Activated naive CD8-positive, alpha-beta T cell treated with anti-CD3 and anti-CD28 coated beads, Interleukin-2, amount 10 ng/mL, durations not matched to agents 7 days and 5 days (primary cell): ENCODE results near the gene REEP5. TPM values are rescaled to one million over a fixed set of nuclear protein-coding genes. Genes with fewer than 3 reads are reported as not detected.
"Not testable (repeated sequence)": the region's sequence is repeated elsewhere in the genome, so short reads cannot be mapped to it uniquely, and the experiment has no call there.

Source experiments
- ATAC-seq: fragments of 150-1000 bp; cut with Tn5 transposase; one replicate; pipeline ENCODE4 v1.10.0; 2021; ENCODE audit warnings: low read depth, moderate library complexity
- POLR2A ChIA-PET: fragments of 350-600 bp; sonication (Branson Sonifier 250); formaldehyde crosslinking; loops from one replicate; lab custom pipeline; 2021; ENCODE audit warnings: antibody characterized with exemption; lab: Charles Lee
- DNase-seq: peaks from one replicate; pipeline ENCODE4 v3.0.0; 2021
- H3K27ac Mint-ChIP-seq: one replicate; pipeline ENCODE4 v1.8.0; 2022; ENCODE audit warnings: mild to moderate bottlenecking, mixed read lengths
- H3K27me3 Mint-ChIP-seq: one replicate; pipeline ENCODE4 v1.8.0; 2022; ENCODE audit warnings: mild to moderate bottlenecking, moderate library complexity, mixed read lengths
- H3K36me3 Mint-ChIP-seq: one replicate; pipeline ENCODE4 v1.8.0; 2021; ENCODE audit warnings: mild to moderate bottlenecking, mixed read lengths
- H3K4me1 Mint-ChIP-seq: one replicate; pipeline ENCODE4 v1.8.0; 2021; ENCODE audit warnings: mixed read lengths
- H3K4me3 Mint-ChIP-seq: one replicate; pipeline ENCODE4 v1.8.0; 2022; ENCODE audit warnings: mild to moderate bottlenecking, moderate library complexity, mixed read lengths
- H3K9me3 Mint-ChIP-seq: one replicate; pipeline ENCODE4 v1.8.0; 2021; ENCODE audit warnings: mixed read lengths
- total RNA-seq, 2 experiments: library from RNA; stranded (reverse); gene quantifications; one replicate each; pipeline ENCODE4 v1.2.3, GENCODE V29; 2021

The REEP5 gene
- total RNA-seq, 2 experiments from 2014 or later = 59.0 to 65.8 TPM

DNA sequence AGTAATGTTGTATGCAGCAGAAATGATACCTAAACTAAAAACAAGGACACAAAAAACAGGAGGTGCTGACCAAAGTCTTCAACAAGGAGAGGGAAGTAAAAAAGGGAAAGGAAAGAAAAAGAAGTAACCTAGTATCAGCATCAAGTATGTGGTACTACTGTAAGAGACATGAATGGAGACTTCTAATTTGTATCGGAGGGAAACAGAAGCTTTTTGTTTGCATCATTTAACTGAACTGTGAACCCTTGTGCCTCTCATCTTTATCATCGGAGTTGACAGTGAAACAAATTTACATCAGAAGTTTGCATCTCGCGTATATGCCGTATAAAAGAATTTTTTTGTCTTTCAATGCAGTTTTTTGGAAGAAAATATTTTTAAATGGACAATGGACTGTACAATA, 54.6 kb downstream of the REEP5 start:
- Mint-ChIP-seq H3K36me3 (peaks cover 32% of the 10 kb centered on the region), H3K27me3 (no peaks in the 10 kb centered on the region), H3K27ac (peak overlapping the region; percentile 82), H3K4me1 (peaks cover 44% of the 10 kb centered on the region), H3K9me3 (no peaks in the 10 kb centered on the region), H3K4me3 (peak overlapping the region; percentile 7)
- no peak for ATAC-seq
- no peak for DNase-seq
- POLR2A ChIA-PET = interaction anchor here (1.2 to 1.3 kb wide), 2 partner anchors 54 to 109 kb away, joined by 3 to 5 read pairs; partner anchors contain the start of gene DCP2

DNA sequence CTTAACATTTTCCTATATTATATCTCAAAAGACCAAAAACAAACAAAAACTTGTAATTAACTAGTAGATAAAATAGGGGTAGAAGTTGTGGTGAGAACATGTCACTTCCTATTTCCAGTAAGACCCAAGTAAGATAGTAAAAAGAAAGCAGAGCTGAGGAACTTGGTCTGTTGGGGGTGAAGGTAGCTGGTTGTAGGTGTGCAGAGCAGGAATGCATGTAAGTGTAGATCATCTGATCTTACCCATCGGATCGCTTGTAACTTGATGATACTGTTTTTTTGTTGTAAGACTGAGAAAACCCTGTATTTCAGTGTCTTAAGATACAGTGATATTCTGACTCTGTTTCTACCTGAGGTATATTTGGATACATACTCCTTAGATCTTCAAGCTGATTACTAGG, 55.3 kb downstream of the REEP5 start:
- H3K9me3 Mint-ChIP-seq = no peaks in the 10 kb centered on the region
- H3K27me3 Mint-ChIP-seq = no peaks in the 10 kb centered on the region
- peak overlapping the region; percentile 57 for H3K4me3 Mint-ChIP-seq
- no peak for DNase-seq
- peaks cover 30% of the 10 kb centered on the region for H3K36me3 Mint-ChIP-seq
- peak overlapping the region; percentile 82 for H3K27ac Mint-ChIP-seq
- POLR2A ChIA-PET = interaction anchor here (1.3 kb wide), 1 partner anchor 110 kb away, joined by 3 read pairs; the partner anchor contains the start of gene DCP2
- H3K4me1 Mint-ChIP-seq = peaks cover 44% of the 10 kb centered on the region
- ATAC-seq = peak; percentile 50

DNA sequence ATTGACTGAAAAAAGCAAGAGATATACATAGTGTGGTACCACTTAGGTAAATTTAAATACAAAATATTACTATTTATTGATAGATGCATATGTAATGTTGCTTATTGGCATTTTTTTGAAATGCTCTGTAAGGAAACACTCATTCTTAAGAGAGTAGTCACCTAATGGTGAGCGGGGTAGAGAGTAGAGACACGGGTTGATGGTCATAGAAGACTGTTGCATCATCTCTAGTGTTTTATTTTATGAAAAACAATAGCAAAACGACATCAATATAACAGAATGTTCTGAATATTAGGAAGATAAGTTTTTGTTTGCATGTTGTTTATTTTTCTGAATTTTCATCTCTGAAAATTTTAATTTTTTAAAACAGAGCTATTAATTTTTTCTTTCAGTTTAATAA, 56.9 kb downstream of the REEP5 start:
- ATAC-seq = no peak
- no peak overlapping the region for H3K27ac Mint-ChIP-seq
- POLR2A ChIA-PET = interaction anchor here (0.7 kb wide), 1 partner anchor 111 kb away, joined by 4 read pairs; the partner anchor contains the start of gene DCP2

DNA sequence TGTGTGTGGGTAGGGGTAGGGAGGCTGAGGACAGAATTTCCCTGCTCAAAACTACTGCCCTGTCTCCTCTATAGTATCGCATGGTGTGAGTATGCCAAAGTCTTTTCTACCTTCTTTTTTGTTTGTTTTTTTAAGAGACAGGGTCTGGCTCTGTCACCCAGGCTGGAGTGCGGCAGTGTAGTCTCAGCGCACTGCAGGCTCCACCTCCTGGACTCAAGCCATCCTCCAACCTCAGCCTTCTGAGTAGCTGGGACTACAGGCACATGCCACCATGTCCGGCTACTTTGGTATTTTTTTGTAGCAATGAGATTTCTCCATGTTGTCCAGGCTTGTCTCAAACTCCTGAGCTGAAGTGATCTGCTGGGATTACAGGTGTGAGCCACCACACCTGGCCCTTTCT, 58.5 kb downstream of the REEP5 start:
- peaks cover 31% of the 10 kb centered on the region for H3K4me1 Mint-ChIP-seq
- POLR2A ChIA-PET = no interaction called here
- ATAC-seq (no peak), DNase-seq (no peak)
- H3K36me3 Mint-ChIP-seq = peaks cover 24% of the 10 kb centered on the region
- H3K27ac Mint-ChIP-seq = peak overlapping the region; percentile 6
- H3K9me3 Mint-ChIP-seq = no peaks in the 10 kb centered on the region
- H3K27me3 Mint-ChIP-seq = no peaks in the 10 kb centered on the region
- H3K4me3 Mint-ChIP-seq = peak overlapping the region; percentile 96

More for the DNA sequence above, 56.9 kb downstream of the REEP5 start:
- H3K27me3 Mint-ChIP-seq = no peaks in the 10 kb centered on the region
- H3K36me3 Mint-ChIP-seq = peaks cover 27% of the 10 kb centered on the region
- no peak for DNase-seq
- no peak overlapping the region for H3K4me3 Mint-ChIP-seq
- peaks cover 41% of the 10 kb centered on the region for H3K4me1 Mint-ChIP-seq
- H3K9me3 Mint-ChIP-seq = no peaks in the 10 kb centered on the region

DNA sequence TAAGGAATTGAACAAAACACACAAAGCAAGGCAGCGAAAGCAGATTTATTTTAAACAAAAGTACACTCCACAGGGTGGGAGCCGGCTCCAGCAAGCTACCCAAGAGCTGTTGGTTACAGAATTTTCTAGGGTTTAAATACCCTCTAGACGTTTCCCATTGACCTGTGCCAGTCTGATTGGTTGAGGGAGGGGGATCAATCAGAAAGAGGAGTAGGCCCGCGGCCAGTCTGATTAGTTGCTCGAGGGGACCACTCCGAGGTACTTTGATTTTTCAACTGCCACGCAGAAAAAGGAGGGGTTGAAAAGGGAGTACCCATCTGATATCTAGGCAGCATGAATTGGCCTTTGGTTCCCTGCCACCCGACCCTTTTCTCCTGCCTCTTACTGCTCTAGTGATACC, 59.9 kb downstream of the REEP5 start:
- Mint-ChIP-seq H3K36me3 (peaks cover 19% of the 10 kb centered on the region), H3K4me1 (peaks cover 30% of the 10 kb centered on the region), H3K27me3 (peaks cover 13% of the 10 kb centered on the region), H3K4me3 (peak overlapping the region; percentile 96), H3K9me3 (no peaks in the 10 kb centered on the region), H3K27ac (peak overlapping the region; percentile 94)
- POLR2A ChIA-PET = interaction anchor here (2.1 kb wide), 2 partner anchors 17 to 60 kb away, joined by 6 to 15 read pairs; partner anchors contain the start of gene REEP5
- no peak for DNase-seq
- ATAC-seq = no peak

DNA sequence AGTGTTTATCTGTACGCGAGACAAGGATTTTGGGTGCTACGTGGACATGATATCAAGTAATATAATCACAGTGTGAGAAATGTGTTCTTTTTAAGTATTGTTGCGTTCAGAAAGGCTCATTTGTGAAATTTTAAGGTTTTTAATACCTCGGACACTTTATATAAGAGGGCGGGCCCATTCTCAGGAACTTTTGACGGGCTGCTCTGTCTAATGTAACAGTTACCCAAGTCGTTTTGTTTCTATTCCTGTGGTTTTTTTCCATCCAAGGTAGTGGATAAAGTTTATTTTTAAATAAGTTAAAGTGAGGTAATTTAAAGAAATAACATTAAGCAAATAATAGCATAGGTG, 60.4 kb downstream of the REEP5 start:
- Mint-ChIP-seq H3K36me3 (peaks cover 16% of the 10 kb centered on the region), H3K4me3 (peak overlapping the region; percentile 96), H3K27me3 (peaks cover 14% of the 10 kb centered on the region), H3K9me3 (no peaks in the 10 kb centered on the region), H3K27ac (peak overlapping the region; percentile 94), H3K4me1 (peaks cover 25% of the 10 kb centered on the region)
- no peak for DNase-seq
- POLR2A ChIA-PET = interaction anchor here (0.6 to 2.1 kb wide), 7 partner anchors 8 to 115 kb away, joined by 3 to 15 read pairs (median 5); partner anchors contain the start of genes DCP2 and REEP5
- ATAC-seq = no peak

DNA sequence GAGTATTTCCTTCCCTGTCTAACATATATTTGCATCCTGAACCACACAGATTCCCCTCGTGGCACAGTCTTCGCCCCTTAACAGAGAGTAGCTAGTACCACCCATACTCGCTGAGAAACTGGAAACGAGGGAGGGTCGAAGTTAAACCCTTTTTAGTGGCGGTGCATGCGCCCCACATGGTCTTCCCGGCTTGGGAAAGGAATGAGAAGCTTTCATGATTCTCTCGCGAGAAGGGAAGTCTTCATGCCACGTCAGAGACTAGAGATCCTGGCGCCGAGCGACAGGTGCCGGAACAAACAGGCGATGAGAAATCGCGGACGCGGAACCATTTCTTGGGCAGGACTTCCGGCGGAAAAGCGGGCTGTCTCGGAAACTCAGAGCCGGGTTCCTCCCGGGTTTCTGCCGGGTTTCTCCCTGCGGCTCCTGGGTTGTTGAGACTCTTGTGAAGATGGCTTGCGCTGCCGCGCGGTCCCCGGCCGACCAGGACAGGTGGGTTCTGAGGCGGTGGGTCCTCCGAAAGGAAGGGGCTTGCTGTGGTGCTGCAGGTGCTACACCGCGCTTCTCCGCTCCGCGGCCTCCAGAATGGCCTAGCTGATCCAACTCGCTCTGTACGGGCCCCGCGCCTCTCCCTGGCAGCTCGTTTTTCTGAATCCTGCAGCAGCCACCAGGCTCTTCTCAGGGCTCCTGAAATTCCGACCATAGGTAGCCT, 60.9 kb downstream of the REEP5 start, which contains the start of gene SRP19:
Gene SRP19 (plus strand): TSS at position 359 of the 709 bp plus-strand sequence. CDS start 90 bp downstream, at position 449.
- Mint-ChIP-seq H3K9me3 (no peaks in the 10 kb centered on the region), H3K27me3 (peaks cover 20% of the 10 kb centered on the region), H3K27ac (peak within 1 kb of the TSS; percentile 94), H3K4me3 (peak within 1 kb of the TSS; percentile 96), H3K36me3 (peaks cover 17% of the 10 kb centered on the region), H3K4me1 (peaks cover 24% of the 10 kb centered on the region)
- ATAC-seq (peak; percentile 95), DNase-seq (peak; percentile 88)
- POLR2A ChIA-PET = interaction anchor here (0.6 to 2.1 kb wide), 10 partner anchors 9 to 115 kb away, joined by 3 to 15 read pairs (median 4); partner anchors contain the start of genes DCP2 and REEP5

DNA sequence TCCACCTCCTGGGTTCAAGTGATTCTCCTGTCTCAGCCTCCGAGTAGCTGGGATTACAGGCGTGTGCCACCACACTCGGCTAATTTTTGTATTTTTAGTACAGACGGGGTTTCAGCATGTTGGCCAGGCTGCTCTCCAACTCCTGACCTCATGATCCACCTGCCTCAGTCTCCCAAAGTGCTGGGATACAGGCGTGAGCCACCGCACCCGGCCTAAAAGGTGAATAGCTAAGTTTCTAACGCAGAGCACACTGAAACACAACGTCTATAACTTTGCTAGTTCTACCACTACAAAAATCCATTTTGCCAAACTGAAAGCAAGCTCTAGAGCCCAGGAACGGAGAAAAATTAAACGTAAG, 61.5 kb downstream of the REEP5 start:
- POLR2A ChIA-PET = interaction anchor here (1.0 to 2.1 kb wide), 9 partner anchors 10 to 116 kb away, joined by 3 to 15 read pairs (median 4); partner anchors contain the start of genes DCP2 and REEP5
- Mint-ChIP-seq H3K27ac (peak overlapping the region; percentile 94), H3K36me3 (peaks cover 14% of the 10 kb centered on the region), H3K4me3 (peak overlapping the region; percentile 96), H3K27me3 (peaks cover 25% of the 10 kb centered on the region), H3K4me1 (peaks cover 24% of the 10 kb centered on the region)
- not testable (repeated sequence) for ATAC-seq, H3K9me3 Mint-ChIP-seq, DNase-seq

DNA sequence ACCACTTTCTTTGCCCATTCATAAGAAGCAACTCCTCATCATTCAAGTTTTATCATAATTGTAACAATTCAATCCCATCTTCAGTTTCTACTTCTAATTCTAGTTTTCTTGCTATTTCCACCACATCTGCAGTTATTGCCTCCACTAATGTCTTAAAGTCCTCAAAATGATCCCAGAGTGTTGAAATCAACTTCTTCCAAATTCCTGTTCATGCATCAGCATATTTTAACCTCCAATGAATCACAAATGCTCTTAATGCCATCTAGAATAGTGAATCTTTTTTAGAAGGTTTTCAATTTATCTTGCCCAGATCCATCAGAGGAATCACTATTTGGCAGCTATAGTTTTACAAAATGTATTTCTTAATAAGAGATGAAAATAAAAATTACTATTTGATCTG, 64.2 kb downstream of the REEP5 start:
- peaks cover 13% of the 10 kb centered on the region for H3K36me3 Mint-ChIP-seq
- DNase-seq (no peak), ATAC-seq (no peak)
- no peak overlapping the region for H3K4me3 Mint-ChIP-seq
- H3K4me1 Mint-ChIP-seq = peaks cover 12% of the 10 kb centered on the region
- peaks cover 5% of the 10 kb centered on the region for H3K9me3 Mint-ChIP-seq
- peaks cover 48% of the 10 kb centered on the region for H3K27me3 Mint-ChIP-seq
- H3K27ac Mint-ChIP-seq = no peak overlapping the region
- POLR2A ChIA-PET = interaction anchor here (0.7 kb wide), 1 partner anchor 15 kb away, joined by 3 read pairs; no protein-coding TSS in a partner anchor

DNA sequence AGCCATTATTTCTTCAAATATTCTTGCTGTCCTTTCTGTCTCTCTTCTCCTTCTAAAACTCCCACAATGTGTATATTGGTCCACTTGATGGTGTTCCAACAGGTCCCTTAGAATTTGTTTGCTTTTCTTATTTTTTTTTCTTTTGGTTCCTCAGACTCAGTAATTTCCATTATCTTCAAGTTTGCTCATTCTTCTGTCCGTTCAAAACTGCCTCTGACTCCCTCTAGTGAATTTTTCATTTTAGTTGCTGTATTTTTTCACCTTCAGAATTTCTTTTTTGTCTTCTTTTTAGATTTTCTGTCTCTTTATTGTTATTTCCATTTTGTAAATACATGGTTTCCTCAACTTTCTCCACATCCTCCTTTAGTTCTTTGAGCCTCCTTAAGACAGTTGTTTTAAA, 67.4 kb downstream of the REEP5 start:
- Mint-ChIP-seq H3K36me3 (peaks cover 13% of the 10 kb centered on the region), H3K9me3 (peaks cover 5% of the 10 kb centered on the region), H3K27ac (no peak overlapping the region), H3K27me3 (peaks cover 64% of the 10 kb centered on the region), H3K4me3 (no peak overlapping the region), H3K4me1 (peaks cover 2% of the 10 kb centered on the region)
- POLR2A ChIA-PET = interaction anchor here (1.4 kb wide), 1 partner anchor 67 kb away, joined by 3 read pairs; no protein-coding TSS in a partner anchor
- ATAC-seq (no peak), DNase-seq (no peak)

DNA sequence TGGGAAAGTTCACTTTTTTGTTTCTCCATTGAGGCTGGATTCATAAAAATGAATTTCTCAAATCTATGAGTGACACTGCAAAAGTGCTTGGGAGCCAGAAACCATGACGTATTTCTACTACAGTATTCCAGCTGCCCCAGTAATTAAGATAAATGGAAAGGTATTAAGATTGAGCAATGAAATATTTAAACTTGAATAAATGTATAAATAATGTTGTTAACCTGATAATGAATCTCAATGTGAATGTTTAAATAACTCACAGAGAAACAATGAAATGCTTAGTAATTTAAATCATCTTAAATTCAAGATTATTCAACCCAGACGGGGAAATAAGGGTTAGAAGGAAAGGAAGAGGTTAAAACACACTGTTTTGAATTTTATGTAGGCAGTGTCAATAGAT, 72.1 kb downstream of the REEP5 start:
- H3K9me3 Mint-ChIP-seq = peaks cover 3% of the 10 kb centered on the region
- H3K27me3 Mint-ChIP-seq = peaks cover 33% of the 10 kb centered on the region
- H3K36me3 Mint-ChIP-seq = peaks cover 4% of the 10 kb centered on the region
- no peak overlapping the region for H3K27ac Mint-ChIP-seq
- ATAC-seq = no peak
- DNase-seq = no peak
- POLR2A ChIA-PET = no interaction called here
- peaks cover 4% of the 10 kb centered on the region for H3K4me1 Mint-ChIP-seq
- H3K4me3 Mint-ChIP-seq = no peak overlapping the region

DNA sequence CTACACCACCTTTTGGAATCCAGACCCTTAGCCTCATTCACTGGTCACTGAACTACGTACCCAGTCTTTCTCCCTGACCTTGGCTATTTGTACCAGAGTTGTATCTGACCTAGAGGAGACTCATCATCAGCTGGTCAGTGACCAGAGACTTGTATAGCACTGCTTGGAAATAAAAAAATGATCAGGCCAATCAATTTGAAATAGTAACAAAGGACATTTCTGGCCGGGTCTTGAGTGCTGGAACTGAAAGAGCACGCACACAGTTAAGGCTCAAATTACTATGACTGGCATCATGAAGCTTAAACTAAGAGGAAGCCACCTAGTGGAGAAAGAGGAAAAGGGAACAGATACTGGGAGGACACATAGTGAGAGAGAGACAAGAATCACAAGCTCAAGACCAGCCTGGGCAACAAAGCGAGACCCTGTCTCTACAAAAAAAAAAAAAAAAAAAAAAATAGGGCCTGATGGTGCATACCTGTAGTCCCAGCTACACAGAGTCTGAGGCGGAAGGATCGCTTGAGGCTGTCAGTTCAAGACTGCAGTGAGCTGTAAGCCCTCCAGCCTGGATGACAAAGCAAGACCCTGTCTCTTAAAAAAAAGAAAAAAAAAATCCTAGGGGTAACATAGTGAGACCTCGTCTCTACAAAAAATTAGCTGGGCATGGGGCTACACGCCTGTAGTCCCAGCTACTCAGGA, 73.8 kb downstream of the REEP5 start:
- H3K4me3 Mint-ChIP-seq = peak overlapping the region; percentile 19
- peak overlapping the region; percentile 17 for H3K27ac Mint-ChIP-seq

DNA sequence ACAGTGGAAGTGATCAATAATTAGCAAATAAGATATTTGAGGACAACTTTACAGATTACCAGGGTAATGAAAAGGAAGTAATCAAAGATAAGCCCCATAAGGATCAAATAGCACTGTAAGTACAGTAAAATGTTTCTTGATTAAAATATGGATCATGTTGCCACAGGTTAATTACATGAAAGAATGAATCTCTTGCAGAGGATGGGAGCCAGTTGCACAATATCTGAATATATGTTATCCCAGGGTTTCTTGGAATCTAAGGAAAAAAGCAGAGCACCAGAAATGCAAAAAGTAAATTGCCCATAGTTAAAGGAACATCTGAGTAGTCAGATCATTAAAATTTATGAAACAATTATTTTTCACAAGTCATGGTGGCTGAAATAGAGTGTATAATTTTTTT, 74.7 kb downstream of the REEP5 start:
- no peak for DNase-seq
- POLR2A ChIA-PET = no interaction called here
- ATAC-seq = no peak
- H3K4me3 Mint-ChIP-seq = no peak overlapping the region
- peaks cover 12% of the 10 kb centered on the region for H3K27me3 Mint-ChIP-seq
- peaks cover 4% of the 10 kb centered on the region for H3K4me1 Mint-ChIP-seq
- no peak overlapping the region for H3K27ac Mint-ChIP-seq
- peaks cover 7% of the 10 kb centered on the region for H3K36me3 Mint-ChIP-seq
- H3K9me3 Mint-ChIP-seq = no peaks in the 10 kb centered on the region

More for the DNA sequence above, 73.8 kb downstream of the REEP5 start:
- DNase-seq = no peak
- Mint-ChIP-seq H3K9me3 (no peaks in the 10 kb centered on the region), H3K36me3 (peaks cover 4% of the 10 kb centered on the region), H3K4me1 (peaks cover 4% of the 10 kb centered on the region), H3K27me3 (peaks cover 17% of the 10 kb centered on the region)
- peak; percentile 98 for ATAC-seq
- POLR2A ChIA-PET = interaction anchor here (0.6 to 1.0 kb wide), 4 partner anchors 12 to 678 kb away, joined by 3 to 4 read pairs (median 3); partner anchors contain the start of gene SRP19
